Fibroblast of mammary gland (primary cell): ENCODE results near the gene SESN3.
A peak's percentile ranks its signal among the peaks of the same experiment; 100 is the strongest.

Experiments
- DNase-seq: peaks from one replicate; pipeline ENCODE4 v3.0.0-alpha.2; 2010; ENCODE audit warnings: low read depth
- H3K4me3 ChIP-seq: 2 replicates; pipeline ENCODE4 v1.5.1; 2011; ENCODE audit warnings: low read depth, mild to moderate bottlenecking, low read length, moderate library complexity; ENCODE audit not compliant: control insufficient read depth
- CTCF ChIP-seq: conservative IDR thresholded peaks from 2 replicates; pipeline ENCODE4 v1.5.1; 2011; ENCODE audit warnings: low read depth, low read length, inconsistent platforms; ENCODE audit not compliant: control insufficient read depth, insufficient read depth

SESN3 gene

GRCh38 chr11:95145430-95146060, 85.5 kb downstream of the SESN3 start:
- H3K4me3 ChIP-seq = no peak overlapping the region
- TF ChIP-seq CTCF = no peak
- DNase-seq = no peak

- no peak for TF ChIP-seq CTCF
- no peak overlapping the region for H3K4me3 ChIP-seq
- DNase-seq = peak; percentile 46
Observed at GRCh38 chr11:95144313-95145235, 86.4 kb downstream of the SESN3 start.

GRCh38 chr11:95143106-95143681, 87.8 kb downstream of the SESN3 start:
- no peak overlapping the region for H3K4me3 ChIP-seq
- DNase-seq = peak; percentile 64
- TF ChIP-seq CTCF = no peak

GRCh38 chr11:95142431-95142830, 88.6 kb downstream of the SESN3 start:
- H3K4me3 ChIP-seq = no peak overlapping the region
- no peak for DNase-seq
- no peak for TF ChIP-seq CTCF

- DNase-seq = peak; percentile 64
- TF ChIP-seq CTCF = no peak
Observed at GRCh38 chr11:95140397-95141033, 90.5 kb downstream of the SESN3 start.

GRCh38 chr11:95138448-95138847, 92.6 kb downstream of the SESN3 start:
- no peak overlapping the region for H3K4me3 ChIP-seq
- peak; percentile 28 for DNase-seq
- peak; percentile 30 for TF ChIP-seq CTCF

More at GRCh38 chr11:95140397-95141033, 90.5 kb downstream of the SESN3 start:
- no peak overlapping the region for H3K4me3 ChIP-seq
